GM23248 (cell line): ENCODE data around the gene EI24.

ENCODE experiments used
- EZH2 ChIP-seq: fragments of 200-600 bp; sonication (generic); IDR thresholded peaks from 2 replicates; pipeline ENCODE4 v1.6.1; 2018; ENCODE audit warnings: antibody characterized with exemption, mild to moderate bottlenecking; ENCODE audit not compliant: insufficient read depth, poor library complexity, severe bottlenecking
- EZH2phosphoT487 ChIP-seq: fragments of 200-600 bp; sonication (generic); IDR thresholded peaks from 2 replicates; pipeline ENCODE4 v1.6.1; 2018; ENCODE audit warnings: antibody characterized with exemption, moderate library complexity, mild to moderate bottlenecking, low read depth; ENCODE audit not compliant: insufficient read depth

DNA sequence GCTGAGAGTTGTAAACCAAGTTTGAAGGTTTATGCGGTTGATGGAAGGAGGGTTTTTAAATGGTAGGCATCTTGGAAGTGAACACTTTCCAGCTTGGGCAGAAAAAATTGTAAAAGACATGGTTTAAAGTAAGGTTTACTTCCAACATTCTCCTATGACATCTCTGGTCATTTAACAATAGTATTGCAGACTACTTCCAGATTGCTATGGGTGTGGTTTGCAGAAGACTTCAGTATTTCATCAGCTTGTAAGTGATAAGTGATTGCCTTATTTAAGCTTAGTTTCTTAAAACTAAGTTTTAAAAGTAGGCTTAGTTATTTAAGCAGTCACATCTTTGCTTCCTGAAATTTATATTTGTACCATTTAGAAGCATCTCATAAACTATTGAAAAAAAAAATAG, 16.2 kb downstream of the EI24 start:
- no peak for TF ChIP-seq EZH2
- TF ChIP-seq EZH2phosphoT487: no peak
